ENCODE data around the gene CNTFR.

GRCh38 chr9:34579104-34579807 lies 10.3 kb downstream of the CNTFR start:
- TF ChIP-seq CHD2 (IDR thresholded peaks at IDR 0.05; ENCODE audit: borderline replicate concordance, low read depth, low read length): no peak
- TF ChIP-seq HCFC1 (IDR thresholded peaks at IDR 0.05; ENCODE audit: low read length): no peak
- no peak for TF ChIP-seq LARP7 (IDR thresholded peaks at IDR 0.05)
- no peak for TF ChIP-seq BRCA1 (IDR thresholded peaks at IDR 0.05; ENCODE audit: low read depth, low read length)
- TF ChIP-seq, protein P1, sequence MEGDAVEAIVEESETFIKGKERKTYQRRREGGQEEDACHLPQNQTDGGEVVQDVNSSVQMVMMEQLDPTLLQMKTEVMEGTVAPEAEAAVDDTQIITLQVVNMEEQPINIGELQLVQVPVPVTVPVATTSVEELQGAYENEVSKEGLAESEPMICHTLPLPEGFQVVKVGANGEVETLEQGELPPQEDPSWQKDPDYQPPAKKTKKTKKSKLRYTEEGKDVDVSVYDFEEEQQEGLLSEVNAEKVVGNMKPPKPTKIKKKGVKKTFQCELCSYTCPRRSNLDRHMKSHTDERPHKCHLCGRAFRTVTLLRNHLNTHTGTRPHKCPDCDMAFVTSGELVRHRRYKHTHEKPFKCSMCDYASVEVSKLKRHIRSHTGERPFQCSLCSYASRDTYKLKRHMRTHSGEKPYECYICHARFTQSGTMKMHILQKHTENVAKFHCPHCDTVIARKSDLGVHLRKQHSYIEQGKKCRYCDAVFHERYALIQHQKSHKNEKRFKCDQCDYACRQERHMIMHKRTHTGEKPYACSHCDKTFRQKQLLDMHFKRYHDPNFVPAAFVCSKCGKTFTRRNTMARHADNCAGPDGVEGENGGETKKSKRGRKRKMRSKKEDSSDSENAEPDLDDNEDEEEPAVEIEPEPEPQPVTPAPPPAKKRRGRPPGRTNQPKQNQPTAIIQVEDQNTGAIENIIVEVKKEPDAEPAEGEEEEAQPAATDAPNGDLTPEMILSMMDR (IDR thresholded peaks at IDR 0.05 in 2 of 3, conservative IDR thresholded peaks at IDR 0.05 in 1 of 3; ENCODE audit: control insufficient read depth in 2 of 3, extremely low read depth in 1 of 3, insufficient read depth in 1 of 3, low read depth in 3 of 3, low read length in 3 of 3): no peak
- TF ChIP-seq, protein P2, sequence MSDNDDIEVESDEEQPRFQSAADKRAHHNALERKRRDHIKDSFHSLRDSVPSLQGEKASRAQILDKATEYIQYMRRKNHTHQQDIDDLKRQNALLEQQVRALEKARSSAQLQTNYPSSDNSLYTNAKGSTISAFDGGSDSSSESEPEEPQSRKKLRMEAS (IDR thresholded peaks at IDR 0.05; ENCODE audit: low read depth, low read length): no peak
- no peak for TF ChIP-seq EGR1 (IDR thresholded peaks at IDR 0.05; ENCODE audit: borderline replicate concordance in 1 of 2, low read depth in 2 of 2, low read length in 2 of 2)
- TF ChIP-seq TARDBP (IDR thresholded peaks at IDR 0.05; ENCODE audit: borderline replicate concordance): no peak
- TF ChIP-seq RCOR1 (conservative IDR thresholded peaks at IDR 0.05; ENCODE audit: low read depth, low read length): no peak
